HepG2 (cell line): ENCODE measurements around the gene TTC39B. TPM values are rescaled to one million over a fixed set of nuclear protein-coding genes. Genes with fewer than 3 reads are reported as not detected.
A peak's percentile ranks its signal among the peaks of the same experiment; 100 is the strongest.

Source experiments
- AGO1 ChIP-seq: fragments of 200-400 bp; formaldehyde crosslinking; IDR thresholded peaks from 2 replicates; pipeline ENCODE4 v1.6.1; 2017; ENCODE audit warnings: mild to moderate bottlenecking, low read depth, low read length, moderate library complexity; ENCODE audit not compliant: poor library complexity, severe bottlenecking
- ATF5 ChIP-seq: sonication (generic); formaldehyde crosslinking; IDR thresholded peaks from 2 replicates; pipeline ENCODE4 v1.4.0; 2020; ENCODE audit warnings: mild to moderate bottlenecking, low read depth, missing genetic modification reagents
- CTCF ChIP-seq: sonication (generic); formaldehyde crosslinking; IDR thresholded peaks from 2 replicates; pipeline ENCODE4 v1.5.0; 2020; ENCODE audit warnings: mild to moderate bottlenecking, missing genetic modification reagents, moderate library complexity
- DNMT1 ChIP-seq: sonication (generic); formaldehyde crosslinking; IDR thresholded peaks from 2 replicates; pipeline ENCODE4 v1.5.1; 2020; ENCODE audit warnings: mild to moderate bottlenecking, missing genetic modification reagents
- MTF2 ChIP-seq: sonication (generic); formaldehyde crosslinking; IDR thresholded peaks from 2 replicates; pipeline ENCODE4 v1.5.0; 2020; ENCODE audit warnings: missing genetic modification reagents, borderline replicate concordance
- NFIB ChIP-seq: sonication (generic); formaldehyde crosslinking; IDR thresholded peaks from 2 replicates; pipeline ENCODE4 v1.9.0; 2021; ENCODE audit warnings: missing genetic modification reagents, mild to moderate bottlenecking, borderline replicate concordance
- PAWR ChIP-seq: sonication (generic); formaldehyde crosslinking; IDR thresholded peaks from 2 replicates; pipeline ENCODE4 v1.4.0; 2020; ENCODE audit warnings: missing genetic modification reagents, mild to moderate bottlenecking, borderline replicate concordance
- RORA ChIP-seq: sonication (generic); formaldehyde crosslinking; IDR thresholded peaks from 2 replicates; pipeline ENCODE4 v1.5.0; 2020; ENCODE audit warnings: mild to moderate bottlenecking, missing genetic modification reagents, moderate library complexity
- SATB2 ChIP-seq: sonication (generic); formaldehyde crosslinking; IDR thresholded peaks from 2 replicates; pipeline ENCODE4 v1.5.0; 2020; ENCODE audit warnings: missing genetic modification reagents
- SNAPC5 ChIP-seq: sonication (generic); formaldehyde crosslinking; IDR thresholded peaks from 2 replicates; pipeline ENCODE4 v1.8.1; 2023; ENCODE audit warnings: mild to moderate bottlenecking, missing genetic modification reagents, borderline replicate concordance
- STAG1 ChIP-seq: sonication (generic); formaldehyde crosslinking; IDR thresholded peaks from 2 replicates; pipeline ENCODE4 v1.4.0; 2020; ENCODE audit warnings: missing genetic modification reagents
- STAT5B ChIP-seq: sonication (generic); formaldehyde crosslinking; IDR thresholded peaks from 2 replicates; pipeline ENCODE4 v1.4.0; 2020; ENCODE audit warnings: missing genetic modification reagents
- ZBTB44 ChIP-seq: sonication (generic); formaldehyde crosslinking; IDR thresholded peaks from 2 replicates; pipeline ENCODE4 v1.4.0; 2020; ENCODE audit warnings: missing genetic modification reagents
- ZFP1 ChIP-seq: IDR thresholded peaks from 2 replicates; pipeline ENCODE4 v1.6.1; 2016
- ZFP91 ChIP-seq: sonication (generic); formaldehyde crosslinking; IDR thresholded peaks from 2 replicates; pipeline ENCODE4 v1.9.0; 2022; ENCODE audit warnings: missing genetic modification reagents, mild to moderate bottlenecking, borderline replicate concordance
- ZHX1 ChIP-seq: sonication (generic); formaldehyde crosslinking; IDR thresholded peaks from 2 replicates; pipeline ENCODE4 v1.8.1; 2022; ENCODE audit warnings: low read depth, mild to moderate bottlenecking, missing genetic modification reagents
- ZMYM4 ChIP-seq: sonication (generic); formaldehyde crosslinking; IDR thresholded peaks from 2 replicates; pipeline ENCODE4 v1.8.1; 2023; ENCODE audit warnings: mild to moderate bottlenecking, missing genetic modification reagents
- ZNF101 ChIP-seq: sonication (generic); formaldehyde crosslinking; IDR thresholded peaks from 2 replicates; pipeline ENCODE4 v1.4.0; 2020; ENCODE audit warnings: mild to moderate bottlenecking, low read depth, missing genetic modification reagents, borderline replicate concordance
- ZNF572 ChIP-seq: sonication (generic); formaldehyde crosslinking; IDR thresholded peaks from 2 replicates; pipeline ENCODE4 v1.5.1; 2020; ENCODE audit warnings: mild to moderate bottlenecking, missing genetic modification reagents
- ZNF761 ChIP-seq: sonication (generic); formaldehyde crosslinking; conservative IDR thresholded peaks from 2 replicates; pipeline ENCODE4 v1.4.0; 2020; ENCODE audit warnings: mild to moderate bottlenecking, missing genetic modification reagents
- ZNF772 ChIP-seq: sonication (generic); formaldehyde crosslinking; IDR thresholded peaks from 2 replicates; pipeline ENCODE4 v1.5.0; 2020; ENCODE audit warnings: mild to moderate bottlenecking, missing genetic modification reagents
- polyA plus RNA-seq, 8 experiments: library from polyadenylated mRNA; depleted of rRNA in 3 of 8; stranded (reverse) in 7 of 8; unstranded in 1 of 8; fragments of >200 nt; fragmentation: Illumina TruSeq in 4 of 8; extraction: Trizol in 4 of 8; gene quantifications; 2 replicates each; pipeline versions ENCODE4 v1.2.1 to v1.2.3, GENCODE V29; 2011 to 2016; ENCODE audit warnings: low read depth in 4 of 8, missing spikeins in 1 of 8, mixed read lengths in 1 of 8; ENCODE audit not compliant: insufficient read depth in 1 of 8
- total RNA-seq, 5 experiments: library from RNA; depleted of rRNA; stranded (reverse); fragments of >200 nt; fragmentation: Illumina TruSeq; extraction: Trizol; gene quantifications; 2 replicates each; pipeline ENCODE4 v1.2.3, GENCODE V29; 2016; ENCODE audit warnings: low read depth in 1 of 5

The TTC39B gene
- total and polyA plus RNA-seq, 2 of the 13 experiments (the other 11 are each of a cell fraction or from before 2014, with no cell fraction given) = 14.3 to 19.4 TPM

- TF ChIP-seq NFIB = no peak
- 0 out of 2 replicates have a peak, but pooled peaks have one; percentile 18 for TF ChIP-seq ZHX1
- no peak for TF ChIP-seq SNAPC5 (CRISPR knock-in tag)
- TF ChIP-seq DNMT1 (CRISPR knock-in tag) = no peak
- TF ChIP-seq ZMYM4 (CRISPR knock-in tag) = peak; percentile 6
- TF ChIP-seq ZNF572 (CRISPR knock-in tag) = 0 out of 2 replicates have a peak, but pooled peaks have one; percentile 49
- no peak for TF ChIP-seq ZBTB44 (CRISPR knock-in tag)
- TF ChIP-seq STAT5B (CRISPR knock-in tag) = no peak
- TF ChIP-seq CTCF (CRISPR knock-in tag) = peak; percentile 73
- peak; percentile 59 for TF ChIP-seq STAG1 (CRISPR knock-in tag)
- TF ChIP-seq ZNF772 (CRISPR knock-in tag) = 0 out of 2 replicates have a peak, but pooled peaks have one; percentile 32
- TF ChIP-seq RORA = no peak
- no peak for TF ChIP-seq ZFP1 (CRISPR knock-in tag)
- TF ChIP-seq MTF2 (CRISPR knock-in tag) = no peak
- TF ChIP-seq AGO1 = no peak
- no peak for TF ChIP-seq ZNF101 (CRISPR knock-in tag)
- TF ChIP-seq ATF5 (CRISPR knock-in tag) = no peak
- 0 out of 2 replicates have a peak, but pooled peaks have one; percentile 3 for TF ChIP-seq ZNF761 (CRISPR knock-in tag)
- TF ChIP-seq ZFP91 (CRISPR knock-in tag) = 0 out of 2 replicates have a peak, but pooled peaks have one; percentile 22
- TF ChIP-seq PAWR (CRISPR knock-in tag) = 0 out of 2 replicates have a peak, but pooled peaks have one; percentile 11
- TF ChIP-seq SATB2 (CRISPR knock-in tag) = no peak
Observed at GRCh38 chr9:15307523-15307841, 466 bp upstream of the TTC39B start (continued).
